ENCODE data around the gene AEN. TPM values are rescaled to one million over a fixed set of nuclear protein-coding genes. Genes with fewer than 3 reads are reported as not detected.

The AEN gene
- total RNA-seq, 3 donors from 2014 or later, result 8.9 to 22.6 (median 13.3) TPM

- DNase-seq (no peak), ATAC-seq (no peak)
- Histone ChIP-seq H3K4me1 (ENCODE audit: low read depth) (peaks cover 25% of the 10 kb centered on the region), H3K4me3 (no peak overlapping the region), H3K36me3 (ENCODE audit: low read depth) (no peaks in the 10 kb centered on the region), H3K9me3 (no peaks in the 10 kb centered on the region)
- TF ChIP-seq CTCF (IDR thresholded peaks at IDR 0.05), result no peak
- intact Hi-C loops (cut with DNase I, micrococcal nuclease), result loop anchor here in 1 of 2 donors (10.0 kb wide), 1 partner anchor 145 kb away; no protein-coding TSS in a partner anchor
These were observed 1.3 kb upstream of the AEN start for GRCh38 chr15:88619796-88620195.

GRCh38 chr15:88621789-88622604, 857 bp downstream of the AEN start:
- no peaks in the 10 kb centered on the region for H3K9me3 ChIP-seq
- intact Hi-C loops (cut with DNase I, micrococcal nuclease), result no loop called here
- peak overlapping the region; percentile 72 for H3K4me3 ChIP-seq
- peaks cover 20% of the 10 kb centered on the region for H3K4me1 ChIP-seq (ENCODE audit: low read depth)
- H3K36me3 ChIP-seq (ENCODE audit: low read depth), result no peaks in the 10 kb centered on the region
- no peak for DNase-seq
- TF ChIP-seq CTCF (IDR thresholded peaks at IDR 0.05), result no peak
- ATAC-seq, result peak; percentile 45

- TF ChIP-seq CTCF (IDR thresholded peaks at IDR 0.05), result no peak
- intact Hi-C loops (cut with DNase I, micrococcal nuclease), result no loop called here
These were observed 1.4 kb downstream of the AEN start for GRCh38 chr15:88622605-88622975.

GRCh38 chr15:88623061-88623460, 1.9 kb downstream of the AEN start:
- ATAC-seq (peak; percentile 18), DNase-seq (no peak)
- no peak overlapping the region for H3K4me3 ChIP-seq
- no peaks in the 10 kb centered on the region for H3K9me3 ChIP-seq
- H3K36me3 ChIP-seq (ENCODE audit: low read depth), result no peaks in the 10 kb centered on the region
- H3K4me1 ChIP-seq (ENCODE audit: low read depth), result peaks cover 20% of the 10 kb centered on the region
- no peak for TF ChIP-seq CTCF (IDR thresholded peaks at IDR 0.05)
- intact Hi-C loops (cut with DNase I, micrococcal nuclease), result no loop called here

More at GRCh38 chr15:88622605-88622975, 1.4 kb downstream of the AEN start:
- no peak for DNase-seq
- Histone ChIP-seq H3K36me3 (ENCODE audit: low read depth) (no peaks in the 10 kb centered on the region), H3K9me3 (no peaks in the 10 kb centered on the region), H3K4me3 (no peak overlapping the region), H3K4me1 (ENCODE audit: low read depth) (peaks cover 20% of the 10 kb centered on the region)
- no peak for ATAC-seq

GRCh38 chr15:88623632-88624031, 2.5 kb downstream of the AEN start:
- DNase-seq, result no peak
- ATAC-seq, result no peak
- H3K4me1 ChIP-seq (ENCODE audit: low read depth), result peaks cover 20% of the 10 kb centered on the region
- H3K4me3 ChIP-seq, result no peak overlapping the region
- intact Hi-C loops (cut with DNase I, micrococcal nuclease), result no loop called here
- TF ChIP-seq CTCF (IDR thresholded peaks at IDR 0.05), result no peak
- no peaks in the 10 kb centered on the region for H3K9me3 ChIP-seq
- H3K36me3 ChIP-seq (ENCODE audit: low read depth), result no peaks in the 10 kb centered on the region

Data from mucosa of descending colon (tissue), 3 donors.